HG02642 (cell line): ENCODE data around the gene ACOT8.
"Not testable (repeated sequence)": the region's sequence is repeated elsewhere in the genome, so short reads cannot be mapped to it uniquely, and the experiment has no call there.

Source experiments
- ATAC-seq: cut with Tn5 transposase; IDR thresholded peaks from one replicate; pipeline ENCODE4 v1.9.1; 2021; ENCODE audit warnings: mild to moderate bottlenecking; ENCODE audit not compliant: unreplicated experiment, poor library complexity

ACOT8 gene

GRCh38 chr20:45857114-45857881, at the start of gene ACOT8, which contains the start of gene ZSWIM3:
ACOT8 (minus strand) TSS chr20:45857392; CDS start chr20:45857315, 77 bp downstream.
ZSWIM3 (plus strand) TSS chr20:45857614; CDS start chr20:45857826, 212 bp downstream.
- peak; percentile 97 for ATAC-seq

- no peak for ATAC-seq
Observed at GRCh38 chr20:45905505-45906079, 48.4 kb upstream of the ACOT8 start.

- ATAC-seq: no peak
Observed at GRCh38 chr20:45904583-45905504, 47.7 kb upstream of the ACOT8 start.

- ATAC-seq: no peak
Observed at GRCh38 chr20:45902199-45902701, 45.1 kb upstream of the ACOT8 start.

- not testable (repeated sequence) for ATAC-seq
Observed at GRCh38 chr20:45901332-45901731, 44.1 kb upstream of the ACOT8 start.

- ATAC-seq: no peak
Observed at GRCh38 chr20:45899046-45899835, 42.0 kb upstream of the ACOT8 start.

GRCh38 chr20:45898285-45898684, 41.1 kb upstream of the ACOT8 start:
- ATAC-seq: no peak

- ATAC-seq: no peak
Observed at GRCh38 chr20:45897692-45898091, 40.5 kb upstream of the ACOT8 start.

- no peak for ATAC-seq
Observed at GRCh38 chr20:45897289-45897688, 40.1 kb upstream of the ACOT8 start.

- no peak for ATAC-seq
Observed at GRCh38 chr20:45896641-45897161, 39.5 kb upstream of the ACOT8 start.

- no peak for ATAC-seq
Observed at GRCh38 chr20:45894797-45895196, 37.6 kb upstream of the ACOT8 start.

- no peak for ATAC-seq
Observed at GRCh38 chr20:45893831-45894230, 36.6 kb upstream of the ACOT8 start.

GRCh38 chr20:45892828-45893500, 35.8 kb upstream of the ACOT8 start:
- ATAC-seq: no peak

GRCh38 chr20:45892049-45892825, 35.0 kb upstream of the ACOT8 start:
- no peak for ATAC-seq

GRCh38 chr20:45890985-45891983, 34.1 kb upstream of the ACOT8 start, which contains the start of the genes CTSA and NEURL2:
CTSA (plus strand) TSS chr20:45891335; CDS start chr20:45891569, 234 bp downstream.
NEURL2 (minus strand) TSS chr20:45891208; CDS start chr20:45890991, 217 bp downstream.
- peak; percentile 81 for ATAC-seq

- peak; percentile 27 for ATAC-seq
Observed at GRCh38 chr20:45890077-45890984, 33.1 kb upstream of the ACOT8 start.
